Forelimb muscle (tissue), 1 donor: Measurements from ENCODE around the gene SPPL2A. TPM values are rescaled to one million over a fixed set of nuclear protein-coding genes. Genes with fewer than 3 reads are reported as not detected.
"Not testable (repeated sequence)": the region's sequence is repeated elsewhere in the genome, so short reads cannot be mapped to it uniquely, and the experiment has no call there.

Source experiments
- DNase-seq: peaks from one replicate; pipeline ENCODE4 v3.0.0-alpha.2; 2013; ENCODE audit warnings: low read depth
- polyA plus RNA-seq: library from polyadenylated mRNA; unstranded; fragments of 120-200 nt; gene quantifications from one replicate; pipeline ENCODE4 v1.2.1, GENCODE V29; 2013; ENCODE audit not compliant: insufficient read length

SPPL2A gene
- polyA plus RNA-seq, 1 donor, result 42.5 TPM

- no peak for DNase-seq
These were observed 7.9 kb upstream of the SPPL2A start for GRCh38 chr15:50773389-50773788.

- no peak for DNase-seq
These were observed 1.9 kb upstream of the SPPL2A start for GRCh38 chr15:50767332-50767861.

- DNase-seq, result peak; percentile 26
These were observed 878 bp downstream of the SPPL2A start for GRCh38 chr15:50764461-50765194.

- no peak for DNase-seq
These were observed 6.7 kb downstream of the SPPL2A start for GRCh38 chr15:50758712-50759205.

GRCh38 chr15:50753463-50753862 is 12.0 kb downstream of the SPPL2A start:
- DNase-seq, result no peak

GRCh38 chr15:50751394-50751793 is 14.1 kb downstream of the SPPL2A start:
- DNase-seq, result no peak

GRCh38 chr15:50750227-50750705 is 15.2 kb downstream of the SPPL2A start:
- no peak for DNase-seq

- DNase-seq, result no peak
These were observed 18.0 kb downstream of the SPPL2A start for GRCh38 chr15:50747523-50747922.

GRCh38 chr15:50744601-50745000 is 20.9 kb downstream of the SPPL2A start:
- no peak for DNase-seq

- no peak for DNase-seq
These were observed 24.6 kb downstream of the SPPL2A start for GRCh38 chr15:50740955-50741354.

- DNase-seq, result no peak
These were observed 28.7 kb downstream of the SPPL2A start for GRCh38 chr15:50736823-50737222.

- DNase-seq, result no peak
These were observed 30.4 kb downstream of the SPPL2A start for GRCh38 chr15:50735156-50735555.

GRCh38 chr15:50726315-50726714 is 39.2 kb downstream of the SPPL2A start:
- DNase-seq, result no peak

GRCh38 chr15:50718700-50719125 is 46.8 kb downstream of the SPPL2A start:
- no peak for DNase-seq

GRCh38 chr15:50712018-50712417 is 53.5 kb downstream of the SPPL2A start:
- no peak for DNase-seq

- DNase-seq, result no peak
These were observed 54.9 kb downstream of the SPPL2A start for GRCh38 chr15:50710585-50710984.

- DNase-seq, result no peak
These were observed 57.6 kb downstream of the SPPL2A start for GRCh38 chr15:50707878-50708427.

- DNase-seq, result no peak
These were observed 62.7 kb downstream of the SPPL2A start for GRCh38 chr15:50702762-50703334.

- no peak for DNase-seq
These were observed 67.4 kb downstream of the SPPL2A start for GRCh38 chr15:50698101-50698500.

- DNase-seq, result no peak
These were observed 68.3 kb downstream of the SPPL2A start for GRCh38 chr15:50697109-50697797.

- not testable (repeated sequence) for DNase-seq
These were observed 70.8 kb downstream of the SPPL2A start for GRCh38 chr15:50694634-50695165.
